ENCODE results near the gene SUSD4.
"Not testable (repeated sequence)": the region's sequence is repeated elsewhere in the genome, so short reads cannot be mapped to it uniquely, and the experiment has no call there.

Gene SUSD4

GRCh38 chr1:223401873-223402789 lies 38.2 kb upstream of the SUSD4 start:
- H2AK5ac ChIP-seq (ENCODE audit: low read depth, low read length): no peak overlapping the region
- no peak overlapping the region for H2BK120ac ChIP-seq (ENCODE audit: low read depth, low read length)
- no CpG with 5 or more reads among the region's 2 CpGs for WGBS, 2 donors (ENCODE audit: extremely low coverage in 2 of 2, insufficient read length in 2 of 2, insufficient replicate concordance in 1 of 2)
- no peak for DNase-seq (ENCODE audit: low spot score)
- H2BK12ac ChIP-seq (ENCODE audit: low read length): no peak overlapping the region
- H3K14ac ChIP-seq (ENCODE audit: low read length): no peak overlapping the region
- no peak overlapping the region for H2BK5ac ChIP-seq (ENCODE audit: low read length)
- H3K4me1 ChIP-seq (ENCODE audit: control insufficient read depth in 2 of 2, insufficient read depth in 1 of 2, low read depth in 1 of 2, low read length in 2 of 2): no peaks in the 10 kb centered on the region
- H3K4ac ChIP-seq (ENCODE audit: low read length): no peak overlapping the region
- no peak overlapping the region for H3K27ac ChIP-seq (replicated peaks; ENCODE audit: low read length)
- no peaks in the 10 kb centered on the region for H3K36me3 ChIP-seq (replicated peaks in 1 of 2; ENCODE audit: control insufficient read depth in 2 of 2, insufficient read depth in 2 of 2, low read length in 2 of 2)
- H2AFZ ChIP-seq (ENCODE audit: low read length): no peak overlapping the region
- peaks cover 4% of the 10 kb centered on the region for H3K79me1 ChIP-seq (ENCODE audit: low read depth, low read length)
- no peak overlapping the region for H3K4me2 ChIP-seq (ENCODE audit: insufficient read depth, low read length, poor library complexity, severe bottlenecking)
- no peak overlapping the region for H3K18ac ChIP-seq (ENCODE audit: low read length)
- H3K4me3 ChIP-seq (ENCODE audit: low read length in 2 of 2): no peak overlapping the region
- H3K9ac ChIP-seq (ENCODE audit: low read depth, low read length, poor library complexity): no peak overlapping the region
- no peaks in the 10 kb centered on the region for H3K9me3 ChIP-seq (replicated peaks in 1 of 2; ENCODE audit: control insufficient read depth in 2 of 2, insufficient read depth in 1 of 2, low read depth in 1 of 2, low read length in 2 of 2)
- H3K23ac ChIP-seq (ENCODE audit: low read depth, low read length, poor library complexity): no peak overlapping the region
- H4K8ac ChIP-seq (ENCODE audit: low read depth, low read length): no peak overlapping the region
- H4K91ac ChIP-seq (ENCODE audit: low read depth, low read length, poor library complexity): no peak overlapping the region
- no peaks in the 10 kb centered on the region for H3K27me3 ChIP-seq (ENCODE audit: control insufficient read depth in 3 of 3, insufficient read depth in 3 of 3, low read depth in 1 of 3, low read length in 3 of 3)
- no peak overlapping the region for H2BK15ac ChIP-seq (ENCODE audit: low read length)

- not testable (repeated sequence) for H3K14ac ChIP-seq (ENCODE audit: low read length); H3K36me3 ChIP-seq (replicated peaks in 1 of 2; ENCODE audit: control insufficient read depth in 2 of 2, insufficient read depth in 2 of 2, low read length in 2 of 2); H3K27me3 ChIP-seq (ENCODE audit: control insufficient read depth in 3 of 3, insufficient read depth in 3 of 3, low read depth in 1 of 3, low read length in 3 of 3); H4K8ac ChIP-seq (ENCODE audit: low read depth, low read length); H2AK5ac ChIP-seq (ENCODE audit: low read depth, low read length); H2BK15ac ChIP-seq (ENCODE audit: low read length); H3K9ac ChIP-seq (ENCODE audit: low read depth, low read length, poor library complexity); H2AFZ ChIP-seq (ENCODE audit: low read length); H3K23ac ChIP-seq (ENCODE audit: low read depth, low read length, poor library complexity); DNase-seq (ENCODE audit: low spot score); H3K4me3 ChIP-seq (ENCODE audit: low read length in 2 of 2); H3K27ac ChIP-seq (replicated peaks; ENCODE audit: low read length); H2BK120ac ChIP-seq (ENCODE audit: low read depth, low read length); H3K4ac ChIP-seq (ENCODE audit: low read length); H4K91ac ChIP-seq (ENCODE audit: low read depth, low read length, poor library complexity); H3K79me1 ChIP-seq (ENCODE audit: low read depth, low read length); H2BK12ac ChIP-seq (ENCODE audit: low read length); H3K4me1 ChIP-seq (ENCODE audit: control insufficient read depth in 2 of 2, insufficient read depth in 1 of 2, low read depth in 1 of 2, low read length in 2 of 2); H2BK5ac ChIP-seq (ENCODE audit: low read length); H3K18ac ChIP-seq (ENCODE audit: low read length); H3K4me2 ChIP-seq (ENCODE audit: insufficient read depth, low read length, poor library complexity, severe bottlenecking); H3K9me3 ChIP-seq (replicated peaks in 1 of 2; ENCODE audit: control insufficient read depth in 2 of 2, insufficient read depth in 1 of 2, low read depth in 1 of 2, low read length in 2 of 2)
- WGBS, 2 donors (ENCODE audit: extremely low coverage in 2 of 2, insufficient read length in 2 of 2, insufficient replicate concordance in 1 of 2): no CpG with 5 or more reads among the region's 6 CpGs
Measured at GRCh38 chr1:223399393-223399792, 35.4 kb upstream of the SUSD4 start.

GRCh38 chr1:223394706-223395105 lies 30.7 kb upstream of the SUSD4 start:
- Histone ChIP-seq H4K8ac (ENCODE audit: low read depth, low read length) (no peak overlapping the region), H3K79me1 (ENCODE audit: low read depth, low read length) (no peaks in the 10 kb centered on the region)
- WGBS, 2 donors (ENCODE audit: extremely low coverage in 2 of 2, insufficient read length in 2 of 2, insufficient replicate concordance in 1 of 2): no CpG with 5 or more reads among the region's 13 CpGs

GRCh38 chr1:223394242-223394641 lies 30.3 kb upstream of the SUSD4 start:
- no CpG with 5 or more reads among the region's 27 CpGs for WGBS, 2 donors (ENCODE audit: extremely low coverage in 2 of 2, insufficient read length in 2 of 2, insufficient replicate concordance in 1 of 2)
- no peak for DNase-seq (ENCODE audit: low spot score)
- H3K14ac ChIP-seq (ENCODE audit: low read length): peak overlapping the region; percentile 21

More at GRCh38 chr1:223394706-223395105, 30.7 kb upstream of the SUSD4 start:
- DNase-seq (ENCODE audit: low spot score): no peak
- H3K27ac ChIP-seq (replicated peaks; ENCODE audit: low read length): no peak overlapping the region
- H2AFZ ChIP-seq (ENCODE audit: low read length): no peak overlapping the region
- H3K4me1 ChIP-seq (ENCODE audit: control insufficient read depth in 2 of 2, insufficient read depth in 1 of 2, low read depth in 1 of 2, low read length in 2 of 2): no peaks in the 10 kb centered on the region
- no peak overlapping the region for H2BK120ac ChIP-seq (ENCODE audit: low read depth, low read length)
- no peak overlapping the region for H3K18ac ChIP-seq (ENCODE audit: low read length)
- no peak overlapping the region for H4K91ac ChIP-seq (ENCODE audit: low read depth, low read length, poor library complexity)
- H3K9ac ChIP-seq (ENCODE audit: low read depth, low read length, poor library complexity): no peak overlapping the region
- H3K27me3 ChIP-seq (ENCODE audit: control insufficient read depth in 3 of 3, insufficient read depth in 3 of 3, low read depth in 1 of 3, low read length in 3 of 3): peaks cover 0 to 11% (median 0%) of the 10 kb centered on the region in 3 experiments
- H3K4me3 ChIP-seq (ENCODE audit: low read length in 2 of 2): no peak overlapping the region
- H2BK15ac ChIP-seq (ENCODE audit: low read length): peak overlapping the region; percentile 75
- no peaks in the 10 kb centered on the region for H3K36me3 ChIP-seq (replicated peaks in 1 of 2; ENCODE audit: control insufficient read depth in 2 of 2, insufficient read depth in 2 of 2, low read length in 2 of 2)
- H3K23ac ChIP-seq (ENCODE audit: low read depth, low read length, poor library complexity): no peak overlapping the region
- H3K14ac ChIP-seq (ENCODE audit: low read length): no peak overlapping the region
- H3K9me3 ChIP-seq (replicated peaks in 1 of 2; ENCODE audit: control insufficient read depth in 2 of 2, insufficient read depth in 1 of 2, low read depth in 1 of 2, low read length in 2 of 2): no peaks in the 10 kb centered on the region
- H3K4ac ChIP-seq (ENCODE audit: low read length): no peak overlapping the region
- H2BK12ac ChIP-seq (ENCODE audit: low read length): no peak overlapping the region
- H3K4me2 ChIP-seq (ENCODE audit: insufficient read depth, low read length, poor library complexity, severe bottlenecking): no peak overlapping the region
- H2AK5ac ChIP-seq (ENCODE audit: low read depth, low read length): no peak overlapping the region
- H2BK5ac ChIP-seq (ENCODE audit: low read length): no peak overlapping the region

More at GRCh38 chr1:223394242-223394641, 30.3 kb upstream of the SUSD4 start:
- H3K79me1 ChIP-seq (ENCODE audit: low read depth, low read length): no peaks in the 10 kb centered on the region
- H3K27me3 ChIP-seq (ENCODE audit: control insufficient read depth in 3 of 3, insufficient read depth in 3 of 3, low read depth in 1 of 3, low read length in 3 of 3): peaks cover 0 to 11% (median 0%) of the 10 kb centered on the region in 3 experiments
- H2BK12ac ChIP-seq (ENCODE audit: low read length): no peak overlapping the region
- H4K8ac ChIP-seq (ENCODE audit: low read depth, low read length): no peak overlapping the region
- peak overlapping the region; percentile 75 for H2BK15ac ChIP-seq (ENCODE audit: low read length)
- H3K4ac ChIP-seq (ENCODE audit: low read length): no peak overlapping the region
- H3K18ac ChIP-seq (ENCODE audit: low read length): peak overlapping the region; percentile 48
- H3K4me3 ChIP-seq (ENCODE audit: low read length in 2 of 2): no peak overlapping the region
- no peaks in the 10 kb centered on the region for H3K36me3 ChIP-seq (replicated peaks in 1 of 2; ENCODE audit: control insufficient read depth in 2 of 2, insufficient read depth in 2 of 2, low read length in 2 of 2)
- no peaks in the 10 kb centered on the region for H3K9me3 ChIP-seq (replicated peaks in 1 of 2; ENCODE audit: control insufficient read depth in 2 of 2, insufficient read depth in 1 of 2, low read depth in 1 of 2, low read length in 2 of 2)
- no peak overlapping the region for H3K27ac ChIP-seq (replicated peaks; ENCODE audit: low read length)
- H3K23ac ChIP-seq (ENCODE audit: low read depth, low read length, poor library complexity): no peak overlapping the region
- no peak overlapping the region for H2BK120ac ChIP-seq (ENCODE audit: low read depth, low read length)
- no peak overlapping the region for H3K4me2 ChIP-seq (ENCODE audit: insufficient read depth, low read length, poor library complexity, severe bottlenecking)
- no peak overlapping the region for H3K9ac ChIP-seq (ENCODE audit: low read depth, low read length, poor library complexity)
- no peak overlapping the region for H2AFZ ChIP-seq (ENCODE audit: low read length)
- no peaks in the 10 kb centered on the region for H3K4me1 ChIP-seq (ENCODE audit: control insufficient read depth in 2 of 2, insufficient read depth in 1 of 2, low read depth in 1 of 2, low read length in 2 of 2)
- H2BK5ac ChIP-seq (ENCODE audit: low read length): no peak overlapping the region
- H4K91ac ChIP-seq (ENCODE audit: low read depth, low read length, poor library complexity): no peak overlapping the region
- H2AK5ac ChIP-seq (ENCODE audit: low read depth, low read length): no peak overlapping the region

All from neuronal stem cell (in vitro differentiated cells).